NCI-H1105 treated with DMSO at 0.1 percent for 48 hours (cell line): Measurements from ENCODE around the gene UPK3BL2.
"Not testable (repeated sequence)": the region's sequence is repeated elsewhere in the genome, so short reads cannot be mapped to it uniquely, and the experiment has no call there.

ENCODE experiments used
- DNase-seq: peaks from one replicate; lab custom pipeline; 2025; lab: John Stamatoyannopoulos, UW

Gene UPK3BL2

DNA sequence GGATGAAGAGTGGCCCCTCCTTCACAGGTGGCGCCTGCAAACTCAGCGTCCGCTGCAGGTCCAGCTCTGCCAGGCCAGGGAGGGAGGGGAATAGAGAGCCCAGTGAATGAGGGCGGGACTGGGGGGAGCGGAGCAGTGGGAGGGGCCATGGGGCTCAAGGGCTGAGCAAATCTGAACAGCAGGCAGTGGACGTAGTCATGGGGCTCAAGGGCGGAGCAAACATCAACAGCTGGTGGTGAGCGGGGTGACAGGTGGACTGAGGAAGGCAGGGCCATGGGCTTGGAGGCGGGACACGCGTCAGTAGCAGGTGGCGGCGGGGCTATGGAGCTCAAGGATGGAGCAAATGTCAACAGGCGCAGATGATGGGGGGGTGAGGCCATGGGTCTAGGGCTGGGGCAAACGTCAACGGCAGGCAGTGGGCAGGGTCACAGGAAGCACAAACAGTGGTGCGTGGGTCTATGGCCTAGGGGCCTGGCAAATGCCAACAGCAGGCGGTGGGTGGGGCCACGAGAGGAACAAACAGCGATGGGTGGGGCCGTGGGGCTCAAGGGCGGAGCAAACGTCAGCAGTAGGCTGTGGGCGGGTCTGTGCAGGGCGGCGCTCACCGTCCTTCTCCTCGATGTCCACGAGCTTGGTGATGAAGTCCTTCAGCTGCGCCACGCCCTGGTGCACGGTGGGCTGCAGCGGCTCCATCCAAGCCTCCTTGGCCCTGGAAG lies 50.1 kb downstream of the UPK3BL2 start:
- not testable (repeated sequence) for DNase-seq

DNA sequence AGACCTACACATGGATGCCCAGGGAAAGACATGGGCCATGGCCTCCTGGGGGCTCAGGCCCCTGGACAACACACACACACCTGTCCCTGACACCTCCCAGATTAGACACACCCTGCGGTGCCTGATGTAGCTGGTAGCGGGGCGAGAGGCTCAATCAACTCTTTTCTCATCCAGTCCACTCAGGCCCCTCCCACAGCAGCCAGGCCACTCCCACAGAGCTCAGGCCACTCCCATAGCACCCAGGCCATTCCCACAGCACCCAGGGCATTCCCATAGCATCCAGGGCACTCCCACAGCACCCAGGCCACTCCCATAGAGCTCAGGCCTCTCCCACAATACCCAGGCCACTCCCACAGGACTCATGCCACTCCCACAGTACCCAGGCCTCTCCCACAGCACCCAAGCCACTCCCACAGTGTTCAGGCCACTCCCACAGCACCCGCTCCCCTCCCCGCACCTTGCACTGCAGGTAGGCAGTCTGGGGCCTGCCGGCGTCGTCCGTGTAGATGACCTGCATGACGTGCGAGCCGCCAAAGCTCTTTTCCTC lies 52.9 kb downstream of the UPK3BL2 start:
- DNase-seq = not testable (repeated sequence)
